Fibroblast of lung (primary cell): ENCODE data around the gene AXL.

Source experiments
- CTCF ChIP-seq, 2 donors: IDR thresholded peaks in 1 of 2; conservative IDR thresholded peaks in 1 of 2; 1 replicate in 1 of 2; 2 replicates in 1 of 2; pipeline ENCODE4 v1.5.1; 2011 to 2012; ENCODE audit warnings: low read length in 2 of 2, control low read depth in 1 of 2, inconsistent platforms in 1 of 2, low read depth in 1 of 2, mild to moderate bottlenecking in 1 of 2
- EZH2 ChIP-seq: IDR thresholded peaks from 2 replicates; pipeline ENCODE4 v1.5.1; 2012; ENCODE audit warnings: low read length, control low read depth, mild to moderate bottlenecking; ENCODE audit errors: missing control alignments

DNA sequence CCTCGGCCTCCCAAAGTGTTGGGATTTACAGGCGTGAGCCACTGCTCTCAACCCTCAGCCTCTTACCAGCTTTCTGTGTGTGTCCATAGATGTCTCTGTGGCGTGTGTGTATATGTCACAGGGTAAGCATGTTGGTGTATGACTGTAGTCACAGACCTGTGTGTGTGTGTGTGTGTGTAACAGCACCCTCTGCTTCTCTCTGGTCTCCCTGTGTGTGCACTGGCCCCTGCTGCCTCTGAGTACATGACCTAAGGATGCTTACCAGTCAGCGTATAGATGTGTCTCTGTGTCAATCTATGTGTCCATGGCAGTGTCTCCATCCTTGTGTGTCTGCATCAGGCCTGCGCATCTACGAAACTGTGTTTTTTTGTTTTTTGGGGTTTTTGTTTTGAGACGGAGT is 5.6 kb downstream of the AXL start:
- no peak for TF ChIP-seq CTCF (conservative IDR thresholded peaks at IDR 0.05 in 1 of 2, IDR thresholded peaks at IDR 0.05 in 1 of 2; ENCODE audit: low read depth in 1 of 2, low read length in 2 of 2)
- TF ChIP-seq EZH2 = no peak
